Breast epithelium (tissue), 4 donors: ENCODE measurements around the gene PPP1R7. TPM values are rescaled to one million over a fixed set of nuclear protein-coding genes. Genes with fewer than 3 reads are reported as not detected.

Experiments
- DNase-seq, 2 donors: peaks; one replicate each; pipeline ENCODE4 v3.0.0-alpha.2; 2019; ENCODE audit warnings: low spot score in 2 of 2
- H3K27ac ChIP-seq, 2 donors: fragments of 200-600 bp; sonication (generic) in 1 of 2; one replicate each; pipeline ENCODE4 v1.5.1; 2016 to 2019; ENCODE audit warnings: mild to moderate bottlenecking in 1 of 2
- H3K27me3 ChIP-seq, 2 donors: fragments of 200-600 bp; sonication (generic) in 1 of 2; one replicate each; pipeline versions ENCODE4 v1.5.1 to v1.6.0; 2017 to 2019; ENCODE audit warnings: control low read depth in 1 of 2, mild to moderate bottlenecking in 1 of 2
- H3K36me3 ChIP-seq: fragments of 200-600 bp; one replicate; pipeline ENCODE4 v1.5.1; 2019
- H3K4me1 ChIP-seq, 2 donors: fragments of 200-600 bp; sonication (generic); one replicate each; pipeline ENCODE4 v1.5.1; 2016 to 2019; ENCODE audit warnings: control low read depth in 1 of 2
- H3K4me3 ChIP-seq, 3 donors: fragments of 200-600 bp; sonication (generic); 1 replicate in 2 of 3; 2 replicates in 1 of 3; pipeline ENCODE4 v1.5.1; 2016 to 2019; ENCODE audit warnings: mild to moderate bottlenecking in 3 of 3, moderate library complexity in 2 of 3
- H3K9me3 ChIP-seq, 2 donors: fragments of 200-600 bp; sonication (generic) in 1 of 2; one replicate each; pipeline ENCODE4 v1.5.1; 2016 to 2019; ENCODE audit warnings: control low read depth in 1 of 2
- CTCF ChIP-seq, 3 donors: fragments of 450-650 bp; IDR thresholded peaks; one replicate each; pipeline ENCODE4 v1.5.1; 2016 to 2017; ENCODE audit warnings: antibody characterized with exemption in 3 of 3, mild to moderate bottlenecking in 3 of 3, moderate library complexity in 3 of 3
- POLR2A ChIP-seq: fragments of 450-650 bp; IDR thresholded peaks from one replicate; pipeline ENCODE4 v1.6.1; 2016; ENCODE audit warnings: antibody characterized with exemption, mild to moderate bottlenecking, moderate library complexity
- POLR2AphosphoS5 ChIP-seq, 3 donors: sonication (generic); formaldehyde crosslinking; IDR thresholded peaks; one replicate each; pipeline ENCODE4 v1.6.1; 2017; ENCODE audit warnings: antibody characterized with exemption in 3 of 3
- intact Hi-C: fragments of 100-400 bp; cut with DNase I; formaldehyde crosslinking; loops from one replicate; pipeline ENCODE4 v1.15.1; 2023; ENCODE audit warnings: low total_unique reads
- total RNA-seq, 3 donors: library from RNA; depleted of rRNA; stranded (reverse); fragments of >200 nt; gene quantifications; one replicate each; pipeline ENCODE4 v1.1.0, GENCODE V29; 2016

The PPP1R7 gene
- total RNA-seq, 3 donors from 2014 or later, result 39.4 to 50.9 (median 43.6) TPM

GRCh38 chr2:241189093-241189855 lies 39.0 kb downstream of the PPP1R7 start:
- TF ChIP-seq CTCF (IDR thresholded peaks at IDR 0.05) (no peak), POLR2AphosphoS5 (IDR thresholded peaks at IDR 0.05) (no peak), POLR2A (no peak)
- DNase-seq, result no peak
- H3K4me1 ChIP-seq, result no peaks in the 10 kb centered on the region
- H3K36me3 ChIP-seq, result no peaks in the 10 kb centered on the region
- no peaks in the 10 kb centered on the region for H3K27me3 ChIP-seq
- H3K27ac ChIP-seq, result no peak overlapping the region
- no peaks in the 10 kb centered on the region for H3K9me3 ChIP-seq
- H3K4me3 ChIP-seq, result no peak overlapping the region
- intact Hi-C loops, result no loop called here

- H3K9me3 ChIP-seq, result no peaks in the 10 kb centered on the region
- H3K4me1 ChIP-seq, result no peaks in the 10 kb centered on the region
- intact Hi-C loops, result no loop called here
- no peak for DNase-seq
- no peaks in the 10 kb centered on the region for H3K27me3 ChIP-seq
- TF ChIP-seq POLR2A (no peak), CTCF (IDR thresholded peaks at IDR 0.05) (no peak), POLR2AphosphoS5 (IDR thresholded peaks at IDR 0.05) (no peak)
- H3K27ac ChIP-seq, result no peak overlapping the region
- H3K4me3 ChIP-seq, result no peak overlapping the region
- H3K36me3 ChIP-seq, result no peaks in the 10 kb centered on the region
Observed at GRCh38 chr2:241189856-241190201, 39.6 kb downstream of the PPP1R7 start.

GRCh38 chr2:241190291-241190981 lies 40.2 kb downstream of the PPP1R7 start:
- no peak for DNase-seq
- Histone ChIP-seq H3K4me3 (no peak overlapping the region), H3K9me3 (no peaks in the 10 kb centered on the region), H3K36me3 (no peaks in the 10 kb centered on the region), H3K27me3 (no peaks in the 10 kb centered on the region), H3K27ac (no peak overlapping the region), H3K4me1 (no peaks in the 10 kb centered on the region)
- intact Hi-C loops, result no loop called here
- no peak for TF ChIP-seq POLR2A
- TF ChIP-seq CTCF (IDR thresholded peaks at IDR 0.05), result no peak
- no peak for TF ChIP-seq POLR2AphosphoS5 (IDR thresholded peaks at IDR 0.05)

GRCh38 chr2:241191081-241191480 lies 40.8 kb downstream of the PPP1R7 start:
- TF ChIP-seq POLR2AphosphoS5 (IDR thresholded peaks at IDR 0.05) (no peak), POLR2A (no peak), CTCF (IDR thresholded peaks at IDR 0.05) (no peak)

GRCh38 chr2:241193271-241193670 lies 43.0 kb downstream of the PPP1R7 start:
- Histone ChIP-seq H3K27me3 (no peaks in the 10 kb centered on the region), H3K27ac (no peak overlapping the region), H3K4me3 (no peak overlapping the region), H3K9me3 (no peaks in the 10 kb centered on the region), H3K36me3 (no peaks in the 10 kb centered on the region), H3K4me1 (no peaks in the 10 kb centered on the region)
- TF ChIP-seq CTCF (IDR thresholded peaks at IDR 0.05) (no peak), POLR2A (no peak), POLR2AphosphoS5 (IDR thresholded peaks at IDR 0.05) (no peak)
- no peak for DNase-seq
- intact Hi-C loops, result no loop called here

More at GRCh38 chr2:241191081-241191480, 40.8 kb downstream of the PPP1R7 start:
- DNase-seq, result no peak
- Histone ChIP-seq H3K27me3 (no peaks in the 10 kb centered on the region), H3K27ac (no peak overlapping the region), H3K4me3 (no peak overlapping the region), H3K4me1 (no peaks in the 10 kb centered on the region), H3K36me3 (no peaks in the 10 kb centered on the region), H3K9me3 (no peaks in the 10 kb centered on the region)
- intact Hi-C loops, result no loop called here
